Measurements from ENCODE around the gene IQSEC1.

DNA sequence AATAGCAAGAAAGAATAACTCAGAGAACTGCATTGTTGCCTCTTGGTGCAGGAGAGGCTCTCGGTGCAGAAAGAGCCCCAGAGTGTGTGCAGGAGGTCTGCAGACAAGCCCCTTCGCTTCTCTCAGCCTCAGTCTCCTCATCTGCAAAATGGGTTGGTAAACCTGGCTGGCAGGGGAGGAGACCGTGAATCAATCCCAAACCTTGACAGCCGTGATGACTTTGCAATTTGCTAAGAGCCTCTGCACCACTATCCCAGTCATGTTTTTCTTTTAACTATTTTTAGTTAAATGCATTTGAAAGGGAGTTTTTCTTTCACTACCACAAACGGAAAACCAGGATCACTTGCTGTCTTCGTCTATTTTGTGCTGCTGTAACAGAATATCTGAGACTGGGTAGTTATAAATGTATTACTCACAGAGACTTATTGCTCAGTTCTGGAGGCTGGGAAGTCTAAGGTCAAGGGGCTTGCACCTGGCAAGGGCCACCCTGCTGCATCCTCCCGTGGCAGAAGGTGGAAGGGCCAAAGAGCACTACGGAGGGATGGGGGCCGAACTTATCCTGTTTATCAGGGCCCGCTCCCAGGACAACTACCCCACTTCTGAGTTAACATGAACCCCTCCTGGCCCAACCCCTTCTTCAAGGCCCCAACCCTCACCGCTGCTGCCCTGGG, 14.2 kb upstream of the IQSEC1 start:
- TF ChIP-seq, protein P1, sequence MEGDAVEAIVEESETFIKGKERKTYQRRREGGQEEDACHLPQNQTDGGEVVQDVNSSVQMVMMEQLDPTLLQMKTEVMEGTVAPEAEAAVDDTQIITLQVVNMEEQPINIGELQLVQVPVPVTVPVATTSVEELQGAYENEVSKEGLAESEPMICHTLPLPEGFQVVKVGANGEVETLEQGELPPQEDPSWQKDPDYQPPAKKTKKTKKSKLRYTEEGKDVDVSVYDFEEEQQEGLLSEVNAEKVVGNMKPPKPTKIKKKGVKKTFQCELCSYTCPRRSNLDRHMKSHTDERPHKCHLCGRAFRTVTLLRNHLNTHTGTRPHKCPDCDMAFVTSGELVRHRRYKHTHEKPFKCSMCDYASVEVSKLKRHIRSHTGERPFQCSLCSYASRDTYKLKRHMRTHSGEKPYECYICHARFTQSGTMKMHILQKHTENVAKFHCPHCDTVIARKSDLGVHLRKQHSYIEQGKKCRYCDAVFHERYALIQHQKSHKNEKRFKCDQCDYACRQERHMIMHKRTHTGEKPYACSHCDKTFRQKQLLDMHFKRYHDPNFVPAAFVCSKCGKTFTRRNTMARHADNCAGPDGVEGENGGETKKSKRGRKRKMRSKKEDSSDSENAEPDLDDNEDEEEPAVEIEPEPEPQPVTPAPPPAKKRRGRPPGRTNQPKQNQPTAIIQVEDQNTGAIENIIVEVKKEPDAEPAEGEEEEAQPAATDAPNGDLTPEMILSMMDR (IDR thresholded peaks at IDR 0.05; ENCODE audit: insufficient read depth, low read length, poor library complexity, severe bottlenecking), result no peak
- TF ChIP-seq EZH2phosphoT487 (conservative IDR thresholded peaks at IDR 0.05; ENCODE audit: low read length), result no peak
